GM18499 (cell line): ENCODE data around the gene KCNMA1.

Source experiments
- ATAC-seq: cut with Tn5 transposase; IDR thresholded peaks from one replicate; pipeline ENCODE4 v1.9.1; 2021; ENCODE audit warnings: moderate number of reproducible peaks; ENCODE audit not compliant: insufficient read depth, unreplicated experiment

Gene KCNMA1

DNA sequence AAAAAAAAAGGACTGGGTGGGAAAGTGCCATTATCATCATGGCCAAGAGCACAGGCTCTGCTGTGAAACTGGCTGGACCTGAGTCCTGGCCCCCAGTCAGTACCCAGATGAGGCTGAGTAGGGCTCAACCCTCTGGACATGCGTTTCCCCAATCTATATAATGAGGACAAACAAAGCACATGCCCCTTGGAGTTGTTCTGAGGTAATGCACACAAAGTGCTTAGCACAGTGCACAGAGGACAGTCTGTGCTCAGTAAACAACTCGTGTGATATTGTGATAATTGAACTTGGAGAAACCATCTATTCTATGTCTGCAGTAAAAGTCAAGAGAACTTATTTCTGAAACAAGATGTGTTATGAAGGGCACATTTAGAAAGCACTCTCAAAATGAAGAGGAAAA lies 138.8 kb downstream of the KCNMA1 start:
- no peak for ATAC-seq

DNA sequence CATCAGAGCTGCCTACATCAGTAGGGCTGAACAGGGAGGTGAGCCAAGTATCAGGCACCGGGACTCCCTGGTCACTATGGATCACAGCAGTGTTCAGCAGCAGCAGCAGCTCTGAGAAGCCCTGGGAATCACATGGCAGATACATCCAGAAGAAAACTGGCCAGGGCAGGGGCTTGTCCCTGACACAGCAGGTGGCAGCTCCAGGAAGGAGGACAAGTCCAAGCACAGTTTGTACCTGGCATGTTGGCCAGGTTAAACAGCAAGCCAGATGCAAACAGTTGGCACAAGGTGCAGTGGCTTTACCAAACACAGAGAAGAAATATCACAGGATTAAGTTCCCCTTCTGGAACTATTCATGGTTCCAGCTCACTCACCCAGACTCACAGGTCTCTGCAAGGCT lies 139.4 kb downstream of the KCNMA1 start:
- ATAC-seq: no peak

DNA sequence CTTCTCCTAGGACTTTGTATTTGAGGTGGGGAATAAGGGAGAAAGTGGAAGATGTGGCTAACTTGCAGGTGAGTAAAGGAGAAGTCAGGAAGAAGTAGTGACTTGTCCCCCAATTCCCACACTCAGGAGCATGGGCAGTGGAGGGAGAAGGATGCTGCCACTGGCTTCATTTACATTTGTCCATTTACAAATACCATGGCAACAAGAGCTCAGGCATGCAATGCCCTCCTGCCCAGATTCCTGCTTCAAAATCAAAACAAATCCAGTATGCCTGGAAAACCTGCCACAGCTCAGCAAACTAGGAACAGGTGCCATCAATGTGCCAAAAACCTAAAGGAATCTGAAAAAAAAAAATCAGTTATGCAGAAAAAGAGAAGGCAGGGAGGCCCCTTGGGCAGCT lies 139.9 kb downstream of the KCNMA1 start:
- ATAC-seq: no peak

DNA sequence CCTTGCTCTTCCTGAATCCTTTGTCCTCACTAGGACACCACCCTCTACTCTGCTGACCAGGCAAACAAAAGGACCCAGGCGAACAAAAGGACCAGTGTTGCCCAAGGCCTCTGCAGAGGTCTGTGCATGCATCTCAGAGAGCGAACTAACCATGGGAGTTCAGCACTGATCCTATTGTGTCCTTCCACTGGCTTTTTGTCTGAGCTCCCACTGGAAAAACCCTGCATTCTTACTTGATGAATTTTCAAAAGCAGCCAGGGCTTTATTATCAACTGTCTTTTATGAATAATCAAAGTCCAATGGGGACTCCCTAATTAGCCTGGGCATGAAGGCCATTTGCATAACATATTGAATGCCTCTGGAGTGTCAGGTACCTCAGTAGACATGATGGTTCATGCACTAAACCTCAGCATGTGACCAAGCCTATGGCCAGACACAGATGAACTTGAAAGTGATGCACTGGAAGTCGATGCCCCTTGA lies 140.6 kb downstream of the KCNMA1 start:
- no peak for ATAC-seq

DNA sequence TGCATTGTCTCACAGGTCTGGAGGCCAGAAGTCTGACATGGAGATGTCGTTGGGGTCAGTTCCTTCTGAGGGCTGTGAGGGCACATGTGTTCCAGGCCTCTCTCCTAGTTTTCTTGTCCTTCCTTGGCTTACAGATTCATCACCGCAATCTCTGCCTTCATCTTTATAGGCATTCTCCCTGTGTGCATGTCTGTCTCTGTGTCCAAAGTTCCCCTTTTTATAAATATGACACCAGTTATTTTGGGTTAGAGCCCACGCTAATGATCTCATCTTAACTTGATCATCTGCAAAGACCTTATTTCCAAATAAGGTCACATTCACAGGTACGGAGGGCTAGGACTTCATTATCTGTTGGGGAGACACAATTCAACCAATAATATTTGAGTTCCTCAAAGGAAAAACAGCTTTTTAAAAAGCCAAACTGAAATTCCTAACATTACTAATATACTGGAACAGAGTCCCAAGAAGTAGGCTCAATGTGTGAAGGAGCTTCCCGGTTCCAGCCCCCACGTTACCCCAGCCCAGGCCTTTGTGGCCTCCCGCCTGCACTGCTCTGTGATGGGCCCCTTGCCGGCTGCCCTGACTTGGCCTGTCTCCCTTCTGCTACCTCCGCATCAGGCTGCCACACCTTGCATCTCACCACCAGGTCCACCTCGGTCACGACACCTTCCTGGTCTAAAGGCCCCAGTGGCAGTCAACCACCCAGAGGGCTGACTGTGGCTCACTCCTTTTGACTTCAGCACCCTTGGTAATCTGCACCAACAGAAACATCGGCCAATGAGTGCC lies 142.7 kb downstream of the KCNMA1 start:
- ATAC-seq: no peak

DNA sequence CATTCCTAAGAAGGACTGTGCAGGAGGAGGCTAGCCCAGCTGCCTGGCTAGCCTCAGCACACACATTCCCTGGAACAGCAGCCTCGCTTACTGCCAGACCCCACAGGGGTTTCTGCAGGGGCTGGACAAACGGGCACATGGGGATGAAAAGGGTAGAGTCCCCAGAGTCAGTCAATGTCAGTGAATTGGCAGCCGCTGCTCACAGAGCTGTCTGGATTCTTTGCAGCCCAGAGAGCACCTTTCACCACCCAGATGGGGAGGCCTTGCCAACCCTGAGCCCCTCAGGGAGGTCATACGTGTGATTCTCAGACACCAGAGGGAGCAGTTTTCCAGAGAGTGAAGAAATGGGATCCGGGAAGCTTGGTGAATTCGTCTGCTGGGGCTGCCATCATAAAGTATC lies 143.3 kb downstream of the KCNMA1 start:
- ATAC-seq: no peak

DNA sequence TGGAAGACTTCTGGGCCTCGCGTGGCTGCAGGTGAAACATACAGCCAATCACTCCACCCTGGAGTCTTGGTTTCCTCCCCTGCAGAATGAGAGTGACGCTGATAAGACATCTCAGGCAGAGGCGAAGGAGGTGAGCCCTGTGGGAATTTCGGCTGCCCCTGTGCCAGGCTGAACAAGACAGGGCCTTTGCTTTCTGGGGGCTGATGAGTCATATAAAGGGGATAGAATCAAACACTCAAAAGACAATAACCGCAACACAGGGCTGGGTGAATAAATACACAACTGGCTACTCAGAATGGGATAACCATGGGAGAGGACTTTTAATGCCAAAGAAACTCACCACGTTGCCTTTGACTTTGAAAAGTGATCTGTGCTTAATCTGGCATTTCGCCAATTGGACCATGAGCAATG lies 143.8 kb downstream of the KCNMA1 start:
- no peak for ATAC-seq

DNA sequence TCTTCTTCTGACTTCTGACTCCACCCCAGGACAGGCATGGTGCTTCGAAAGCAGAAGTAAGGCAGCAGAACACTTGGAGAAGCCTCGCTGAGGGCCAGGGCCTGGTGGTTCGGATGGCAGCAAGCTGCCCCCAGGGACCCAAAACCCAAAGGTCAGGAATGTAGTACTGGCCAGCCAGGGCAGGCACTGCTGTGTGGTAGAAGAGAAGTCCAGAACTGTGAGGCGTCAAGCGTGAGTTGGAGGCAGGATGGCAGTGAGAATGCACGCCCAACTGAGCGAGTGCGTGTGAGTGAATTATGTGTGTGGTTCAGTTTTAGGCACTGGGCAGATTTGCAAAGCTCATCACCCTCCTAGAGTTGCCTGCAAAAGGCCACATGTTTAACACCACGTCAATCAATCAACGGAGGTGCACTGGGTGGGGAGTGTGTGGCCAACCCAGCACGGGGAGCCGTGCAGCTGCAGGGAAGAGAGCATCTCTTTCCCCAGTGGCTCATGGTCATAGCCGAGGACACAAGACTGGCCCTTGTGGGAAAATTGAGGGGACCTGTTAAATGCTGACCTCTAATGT lies 144.3 kb downstream of the KCNMA1 start:
- ATAC-seq: no peak

DNA sequence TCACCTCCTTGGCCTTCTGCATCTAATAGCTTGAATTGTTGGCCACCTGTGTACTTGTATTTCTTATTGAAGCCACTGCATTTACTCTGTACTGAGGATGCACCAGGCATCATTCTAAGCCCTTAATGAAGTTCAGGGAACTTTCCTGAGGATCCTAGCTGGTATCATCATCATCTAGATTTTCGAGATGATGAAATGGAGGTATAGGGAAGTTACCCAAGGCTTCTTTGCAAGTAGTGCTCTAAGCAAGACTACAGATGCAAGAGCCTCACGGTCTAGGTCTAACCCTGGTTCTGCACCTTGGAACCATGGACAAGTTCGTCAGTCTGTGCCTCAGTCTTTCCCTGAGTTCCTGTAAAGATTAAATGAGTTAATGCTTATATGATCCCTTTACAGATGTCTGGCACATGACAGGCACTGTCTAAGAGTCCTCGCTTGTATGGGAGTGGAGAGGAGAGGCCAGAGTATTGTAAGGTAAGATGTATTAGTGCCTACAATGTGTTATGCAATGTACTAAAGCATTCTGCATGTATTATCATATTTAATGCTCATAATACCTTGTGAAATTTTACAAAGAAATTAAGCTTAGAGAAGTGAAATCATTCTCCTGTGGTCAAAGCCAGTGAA lies 145.1 kb downstream of the KCNMA1 start:
- ATAC-seq: no peak

DNA sequence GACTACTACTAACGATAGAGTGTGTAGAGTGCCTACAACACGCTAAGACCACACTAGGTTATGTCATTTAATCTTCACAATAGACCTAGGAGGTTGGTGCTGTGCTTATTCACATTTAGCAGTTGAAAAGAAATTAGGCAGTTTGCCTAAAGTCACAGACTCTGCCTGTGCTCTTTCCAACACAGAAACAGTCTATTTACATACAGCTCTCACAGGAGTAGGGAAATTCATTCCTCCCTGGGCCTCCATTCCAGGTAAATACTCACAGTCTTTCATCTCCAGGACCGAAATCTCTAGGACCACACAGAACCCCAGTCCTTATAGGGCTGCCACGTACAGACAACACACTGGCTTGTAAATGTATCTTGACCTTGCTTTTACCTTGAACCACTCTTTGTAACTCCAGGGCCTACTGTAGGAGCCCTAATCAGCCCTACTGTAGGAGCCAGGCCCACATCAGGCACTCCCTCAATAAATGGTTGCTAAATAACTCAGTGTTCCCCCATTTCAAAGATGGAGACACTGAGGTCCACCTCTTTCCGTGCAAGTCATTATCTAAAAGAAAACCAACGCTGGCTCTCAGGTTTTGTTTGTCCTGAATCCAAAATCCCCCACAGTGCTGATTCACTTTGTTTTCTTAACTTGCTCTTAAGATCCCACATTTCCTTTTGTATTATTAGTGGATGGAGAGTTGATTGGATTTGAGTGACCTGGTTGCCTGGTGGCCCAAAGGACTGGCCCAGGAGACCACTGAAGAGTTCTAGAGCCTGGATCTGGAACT lies 146.9 kb downstream of the KCNMA1 start:
- ATAC-seq: no peak

DNA sequence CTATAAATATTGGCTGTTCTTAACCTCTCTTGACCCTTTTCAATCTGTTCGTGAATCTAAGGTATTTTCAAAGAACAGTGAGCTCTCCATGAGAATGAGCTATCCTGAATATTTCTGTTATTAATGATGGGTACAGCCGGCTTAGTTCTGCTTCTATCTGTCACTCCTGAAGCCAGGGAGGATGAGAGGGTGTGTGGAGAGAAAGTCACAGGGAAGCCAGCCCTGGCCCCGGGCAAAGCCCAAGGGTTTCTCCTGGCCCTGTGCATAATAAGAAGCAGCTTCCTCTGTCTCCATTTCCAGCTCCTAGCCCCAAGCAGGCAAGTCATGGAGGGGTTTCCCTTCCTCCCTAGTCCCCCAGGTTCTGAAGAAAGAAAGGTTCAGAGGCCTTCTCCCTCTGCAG lies 151.1 kb downstream of the KCNMA1 start:
- ATAC-seq: no peak

DNA sequence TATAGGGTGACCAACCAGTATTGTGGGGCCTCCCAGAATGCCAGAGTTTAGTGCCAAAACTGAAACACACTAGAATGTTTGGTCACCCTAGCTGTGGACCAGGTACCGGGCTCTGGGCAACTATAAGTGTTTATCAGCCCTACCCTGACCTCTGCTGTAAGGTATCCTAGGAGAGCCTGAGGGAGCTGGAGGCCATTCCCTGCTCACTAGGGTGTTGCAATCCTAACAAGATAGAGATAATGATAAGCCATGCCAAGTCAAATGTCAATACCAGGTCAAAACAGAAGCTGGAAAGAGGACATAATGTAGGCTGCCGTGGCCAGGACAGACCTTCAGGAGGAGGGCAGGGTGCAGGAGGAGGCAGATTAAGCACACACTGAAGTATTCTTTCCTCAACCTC lies 151.8 kb downstream of the KCNMA1 start:
- ATAC-seq: no peak

DNA sequence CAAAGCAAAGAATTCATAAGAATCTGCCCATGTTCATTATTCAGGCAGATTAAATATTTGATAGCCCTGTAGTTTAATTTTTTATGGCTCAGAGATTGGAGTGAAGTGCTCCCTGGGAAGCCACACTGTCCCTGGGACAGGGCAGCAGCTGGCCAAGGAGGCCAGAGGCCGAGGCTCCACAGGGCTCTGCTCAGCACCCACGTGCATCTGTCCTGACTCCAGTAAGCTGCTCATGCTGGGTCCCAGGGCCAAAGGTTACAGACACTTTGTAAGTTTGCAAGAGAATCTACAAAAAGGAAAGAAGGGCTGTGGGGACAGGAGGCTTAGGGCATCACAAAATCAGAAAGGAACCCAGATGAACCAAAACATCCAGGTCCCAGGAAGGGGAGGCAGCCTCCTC lies 155.5 kb downstream of the KCNMA1 start:
- ATAC-seq: no peak

DNA sequence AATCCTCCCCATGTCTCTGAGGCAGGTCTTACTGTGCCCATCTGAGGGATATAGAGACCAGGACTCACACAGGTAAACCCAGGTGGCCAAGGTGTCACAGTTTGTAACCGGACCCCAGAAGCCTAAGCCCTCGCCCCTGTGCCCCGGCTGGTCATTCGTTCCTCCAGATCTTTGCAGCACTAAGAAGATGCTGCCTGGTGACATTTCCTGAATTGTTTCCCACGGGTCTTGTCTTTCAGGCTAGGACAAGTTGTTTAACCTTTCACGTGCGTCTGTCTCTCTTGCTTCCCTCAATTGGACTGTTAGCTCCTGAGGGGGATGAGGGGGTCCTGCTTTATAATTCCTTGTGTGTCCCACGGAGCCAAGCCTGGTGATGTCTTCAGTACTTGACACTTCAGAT lies 158.0 kb downstream of the KCNMA1 start:
- no peak for ATAC-seq

DNA sequence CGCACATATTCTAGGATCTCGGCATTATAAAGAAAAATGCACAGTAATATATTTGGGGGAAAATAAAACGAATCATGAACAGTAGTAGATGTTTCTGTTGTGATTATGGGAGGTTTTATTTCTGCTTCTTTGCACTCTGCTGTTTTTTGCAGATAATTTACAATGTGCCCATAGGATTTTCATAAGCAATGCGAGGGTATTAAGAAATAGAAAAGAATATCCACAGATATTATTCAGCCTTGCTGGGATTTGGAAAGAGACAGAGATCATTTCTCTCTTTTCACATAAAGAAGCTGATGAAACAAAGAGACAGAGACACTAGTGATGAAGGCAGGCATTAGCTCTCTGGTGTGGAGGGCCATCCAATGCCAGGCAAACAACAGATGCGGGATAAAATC lies 158.6 kb downstream of the KCNMA1 start:
- no peak for ATAC-seq

DNA sequence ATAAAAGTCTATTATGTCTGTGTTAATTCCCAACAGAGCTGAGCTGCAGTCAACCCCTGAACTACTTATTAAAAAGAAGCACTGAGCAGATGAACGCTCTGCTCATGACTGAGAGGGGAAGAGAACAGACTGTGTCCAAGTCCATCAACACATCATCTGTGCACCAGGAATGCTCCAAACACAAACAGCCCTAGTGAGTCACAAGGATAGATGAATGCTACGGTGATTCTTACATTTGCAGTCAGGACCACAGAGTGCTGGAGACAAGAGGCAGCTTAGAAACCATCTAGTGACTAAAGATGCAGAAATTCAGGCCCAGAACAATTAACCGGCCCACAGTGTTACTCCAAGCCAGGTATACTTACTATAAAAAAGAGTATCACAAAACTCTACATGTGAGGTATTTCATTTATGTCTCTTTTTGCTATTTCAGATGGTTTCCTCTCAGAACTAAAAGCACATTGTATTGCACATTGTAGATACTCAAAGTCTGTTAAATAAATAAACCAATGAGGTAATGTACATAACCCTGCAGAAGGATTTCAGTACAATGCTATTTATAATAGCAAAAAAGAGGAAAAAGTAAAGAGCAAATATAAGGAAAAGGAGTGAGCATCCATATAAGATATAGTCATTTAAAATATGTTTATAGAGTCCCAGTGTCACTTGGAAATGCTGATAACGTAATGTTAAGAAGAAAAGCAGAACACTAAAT lies 159.2 kb downstream of the KCNMA1 start:
- ATAC-seq: no peak

DNA sequence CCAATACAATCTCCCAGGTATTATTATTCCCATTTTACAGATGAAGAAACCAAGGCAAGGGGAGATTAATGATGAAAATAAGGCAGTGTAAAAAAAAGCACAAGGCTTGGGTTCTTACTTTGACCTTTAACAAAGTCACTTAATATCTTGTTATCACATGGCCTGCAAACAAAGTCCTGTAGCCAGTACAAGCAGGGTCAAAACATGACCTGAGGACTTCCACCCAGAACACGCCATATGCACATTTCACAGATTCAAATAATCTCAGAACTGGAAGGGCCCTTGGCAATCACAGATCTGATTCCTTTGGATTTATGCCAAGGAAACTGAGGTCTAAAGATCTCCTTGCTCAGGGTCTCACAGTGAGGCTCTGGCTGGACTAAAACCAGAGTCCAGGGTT lies 162.1 kb downstream of the KCNMA1 start:
- no peak for ATAC-seq

DNA sequence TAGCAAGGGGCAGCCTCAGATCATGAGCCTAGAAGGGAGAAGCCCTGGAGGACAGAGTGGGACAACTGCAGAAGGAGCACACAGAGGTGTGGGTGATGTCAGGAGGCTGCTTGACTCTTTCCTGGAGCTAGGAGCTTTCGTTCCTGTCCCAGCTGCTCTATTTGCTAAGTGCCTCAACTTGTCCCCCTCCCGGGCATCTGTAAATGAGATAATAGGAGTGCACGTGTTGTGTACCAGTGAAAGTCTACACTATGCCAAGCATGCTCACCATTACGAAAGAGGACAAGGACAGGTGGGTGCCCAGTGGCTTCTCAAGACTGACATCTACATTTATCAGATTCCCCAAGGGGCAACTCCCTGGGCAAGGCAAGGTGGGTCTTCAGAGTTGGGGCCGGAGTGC lies 162.7 kb downstream of the KCNMA1 start:
- ATAC-seq: no peak

DNA sequence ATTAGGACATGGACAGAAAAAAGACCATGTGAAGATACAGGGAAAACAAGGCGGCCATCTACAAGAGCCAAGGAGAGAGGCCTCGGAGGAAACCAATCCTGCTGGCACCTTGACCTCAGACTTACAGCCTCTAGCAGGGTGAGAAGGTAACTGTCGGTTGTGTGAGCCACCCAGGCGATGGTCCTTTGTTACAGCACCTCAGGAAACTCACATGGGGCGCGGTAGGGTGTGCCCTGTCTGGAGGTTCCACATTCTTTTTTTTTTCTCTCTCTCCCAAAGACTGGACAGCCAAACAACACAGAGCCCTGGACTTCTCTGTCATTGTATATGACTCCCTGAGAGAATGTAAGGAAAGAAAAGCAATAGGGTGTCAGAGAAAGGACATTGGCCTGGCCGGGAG lies 163.2 kb downstream of the KCNMA1 start:
- no peak for ATAC-seq

DNA sequence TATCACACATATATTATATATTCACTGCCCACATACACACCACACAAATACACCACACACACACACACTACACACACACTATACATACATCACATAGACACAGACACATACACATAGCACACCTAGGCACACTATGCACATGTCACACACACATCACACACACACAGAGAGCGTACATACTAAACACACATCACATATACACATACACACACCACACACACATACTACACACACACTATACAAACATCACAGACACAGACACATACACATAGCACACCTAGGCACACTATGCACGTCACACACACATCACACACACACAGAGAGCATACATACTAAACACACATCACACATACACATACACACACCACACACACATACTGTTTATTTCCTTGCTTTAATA lies 165.5 kb downstream of the KCNMA1 start:
- no peak for ATAC-seq
